ENCODE measurements around the gene RARA.
"Not testable (repeated sequence)": the region's sequence is repeated elsewhere in the genome, so short reads cannot be mapped to it uniquely, and the experiment has no call there.

The RARA gene

GRCh38 chr17:40377832-40378231, 68.9 kb downstream of the RARA start:
- no peaks in the 10 kb centered on the region for H4K20me1 ChIP-seq (ENCODE audit: insufficient read depth, low read length, poor library complexity, severe bottlenecking)
- H3K9me2 ChIP-seq (replicated peaks; ENCODE audit: low read depth, low read length) = no peaks in the 10 kb centered on the region
- H3K9ac ChIP-seq (ENCODE audit: low read depth, low read length, poor library complexity, severe bottlenecking) = no peak overlapping the region
- H3K4me3 ChIP-seq (ENCODE audit: low read length, poor library complexity, severe bottlenecking) = no peak overlapping the region
- H3K27me3 ChIP-seq (ENCODE audit: insufficient read depth, low read length, poor library complexity, severe bottlenecking) = no peaks in the 10 kb centered on the region
- H3F3A ChIP-seq (ENCODE audit: low read depth) = no peaks in the 10 kb centered on the region
- no peak for TF ChIP-seq CTCF (conservative IDR thresholded peaks at IDR 0.05; ENCODE audit: low read length)
- no peak for TF ChIP-seq EZH2phosphoT487 (IDR thresholded peaks at IDR 0.05; ENCODE audit: borderline replicate concordance)
- no peaks in the 10 kb centered on the region for H3K36me3 ChIP-seq (ENCODE audit: insufficient read depth, low read length)
- peaks cover 4% of the 10 kb centered on the region for H3K4me1 ChIP-seq (ENCODE audit: insufficient read depth, low read length, poor library complexity, severe bottlenecking)
- no peak overlapping the region for H3K4me2 ChIP-seq (ENCODE audit: low read depth, low read length, poor library complexity, severe bottlenecking)
- no peaks in the 10 kb centered on the region for H3K9me3 ChIP-seq (ENCODE audit: insufficient read depth, low read depth, low read length)
- H3K79me2 ChIP-seq (ENCODE audit: insufficient read depth, low read length) = no peaks in the 10 kb centered on the region
- H2AFZ ChIP-seq (ENCODE audit: low read length) = no peak overlapping the region

- Histone ChIP-seq H3K27me3 (ENCODE audit: insufficient read depth, low read length, poor library complexity, severe bottlenecking) (no peaks in the 10 kb centered on the region), H2AFZ (ENCODE audit: low read length) (no peak overlapping the region), H3F3A (ENCODE audit: low read depth) (no peaks in the 10 kb centered on the region), H3K4me3 (ENCODE audit: low read length, poor library complexity, severe bottlenecking) (no peak overlapping the region), H4K20me1 (ENCODE audit: insufficient read depth, low read length, poor library complexity, severe bottlenecking) (no peaks in the 10 kb centered on the region), H3K9me3 (ENCODE audit: insufficient read depth, low read depth, low read length) (no peaks in the 10 kb centered on the region), H3K9ac (ENCODE audit: low read depth, low read length, poor library complexity, severe bottlenecking) (no peak overlapping the region), H3K79me2 (ENCODE audit: insufficient read depth, low read length) (no peaks in the 10 kb centered on the region), H3K36me3 (ENCODE audit: insufficient read depth, low read length) (no peaks in the 10 kb centered on the region), H3K4me1 (ENCODE audit: insufficient read depth, low read length, poor library complexity, severe bottlenecking) (no peaks in the 10 kb centered on the region), H3K4me2 (ENCODE audit: low read depth, low read length, poor library complexity, severe bottlenecking) (no peak overlapping the region), H3K9me2 (replicated peaks; ENCODE audit: low read depth, low read length) (no peaks in the 10 kb centered on the region)
- TF ChIP-seq EZH2phosphoT487 (IDR thresholded peaks at IDR 0.05; ENCODE audit: borderline replicate concordance) (no peak), CTCF (conservative IDR thresholded peaks at IDR 0.05; ENCODE audit: low read length) (no peak)
These were observed 70.0 kb downstream of the RARA start for GRCh38 chr17:40378966-40379365.

- no peak overlapping the region for H3K9ac ChIP-seq (ENCODE audit: low read depth, low read length, poor library complexity, severe bottlenecking)
- peaks cover 5% of the 10 kb centered on the region; the same call in 1 of the 2 replicates for H3F3A ChIP-seq (ENCODE audit: low read depth)
- H3K9me3 ChIP-seq (ENCODE audit: insufficient read depth, low read depth, low read length) = no peaks in the 10 kb centered on the region
- no peaks in the 10 kb centered on the region for H3K4me1 ChIP-seq (ENCODE audit: insufficient read depth, low read length, poor library complexity, severe bottlenecking)
- no peaks in the 10 kb centered on the region for H4K20me1 ChIP-seq (ENCODE audit: insufficient read depth, low read length, poor library complexity, severe bottlenecking)
- no peaks in the 10 kb centered on the region for H3K27me3 ChIP-seq (ENCODE audit: insufficient read depth, low read length, poor library complexity, severe bottlenecking)
- H3K79me2 ChIP-seq (ENCODE audit: insufficient read depth, low read length) = no peaks in the 10 kb centered on the region
- H3K9me2 ChIP-seq (replicated peaks; ENCODE audit: low read depth, low read length) = no peaks in the 10 kb centered on the region
- no peak overlapping the region for H2AFZ ChIP-seq (ENCODE audit: low read length)
- TF ChIP-seq CTCF (conservative IDR thresholded peaks at IDR 0.05; ENCODE audit: low read length) = no peak
- no peak for TF ChIP-seq EZH2phosphoT487 (IDR thresholded peaks at IDR 0.05; ENCODE audit: borderline replicate concordance)
- peaks cover 9% of the 10 kb centered on the region; the same call in 1 of the 2 replicates for H3K36me3 ChIP-seq (ENCODE audit: insufficient read depth, low read length)
- no peak overlapping the region for H3K4me3 ChIP-seq (ENCODE audit: low read length, poor library complexity, severe bottlenecking)
- no peak overlapping the region for H3K4me2 ChIP-seq (ENCODE audit: low read depth, low read length, poor library complexity, severe bottlenecking)
These were observed 73.3 kb downstream of the RARA start for GRCh38 chr17:40382251-40382650.

- not testable (repeated sequence) for H3K4me2 ChIP-seq (ENCODE audit: low read depth, low read length, poor library complexity, severe bottlenecking); H3K27me3 ChIP-seq (ENCODE audit: insufficient read depth, low read length, poor library complexity, severe bottlenecking); H4K20me1 ChIP-seq (ENCODE audit: insufficient read depth, low read length, poor library complexity, severe bottlenecking); H3K9me3 ChIP-seq (ENCODE audit: insufficient read depth, low read depth, low read length); H3K9ac ChIP-seq (ENCODE audit: low read depth, low read length, poor library complexity, severe bottlenecking); H3K4me3 ChIP-seq (ENCODE audit: low read length, poor library complexity, severe bottlenecking); H3K79me2 ChIP-seq (ENCODE audit: insufficient read depth, low read length); H2AFZ ChIP-seq (ENCODE audit: low read length); H3K4me1 ChIP-seq (ENCODE audit: insufficient read depth, low read length, poor library complexity, severe bottlenecking); H3K9me2 ChIP-seq (replicated peaks; ENCODE audit: low read depth, low read length); H3F3A ChIP-seq (ENCODE audit: low read depth)
- peaks cover 52% of the 10 kb centered on the region for H3K36me3 ChIP-seq (ENCODE audit: insufficient read depth, low read length)
These were observed 77.6 kb downstream of the RARA start for GRCh38 chr17:40386555-40386954.
